Activated naive CD8-positive, alpha-beta T cell (primary cell): Measurements from ENCODE around the gene PRSS27.

Source experiments
- H3K27ac Mint-ChIP-seq: one replicate; pipeline ENCODE4 v1.8.0; 2021; ENCODE audit warnings: mixed read lengths
- H3K27me3 Mint-ChIP-seq: one replicate; pipeline ENCODE4 v1.8.0; 2021; ENCODE audit warnings: mixed read lengths
- H3K36me3 Mint-ChIP-seq: one replicate; pipeline ENCODE4 v1.8.0; 2021; ENCODE audit warnings: mixed read lengths
- H3K4me1 Mint-ChIP-seq: one replicate; pipeline ENCODE4 v1.8.0; 2021; ENCODE audit warnings: low read depth, mixed read lengths
- H3K4me3 Mint-ChIP-seq: one replicate; pipeline ENCODE4 v1.8.0; 2021; ENCODE audit warnings: mild to moderate bottlenecking, mixed read lengths
- H3K9me3 Mint-ChIP-seq: one replicate; pipeline ENCODE4 v1.8.0; 2021; ENCODE audit warnings: low read depth, mixed read lengths

PRSS27 gene

DNA sequence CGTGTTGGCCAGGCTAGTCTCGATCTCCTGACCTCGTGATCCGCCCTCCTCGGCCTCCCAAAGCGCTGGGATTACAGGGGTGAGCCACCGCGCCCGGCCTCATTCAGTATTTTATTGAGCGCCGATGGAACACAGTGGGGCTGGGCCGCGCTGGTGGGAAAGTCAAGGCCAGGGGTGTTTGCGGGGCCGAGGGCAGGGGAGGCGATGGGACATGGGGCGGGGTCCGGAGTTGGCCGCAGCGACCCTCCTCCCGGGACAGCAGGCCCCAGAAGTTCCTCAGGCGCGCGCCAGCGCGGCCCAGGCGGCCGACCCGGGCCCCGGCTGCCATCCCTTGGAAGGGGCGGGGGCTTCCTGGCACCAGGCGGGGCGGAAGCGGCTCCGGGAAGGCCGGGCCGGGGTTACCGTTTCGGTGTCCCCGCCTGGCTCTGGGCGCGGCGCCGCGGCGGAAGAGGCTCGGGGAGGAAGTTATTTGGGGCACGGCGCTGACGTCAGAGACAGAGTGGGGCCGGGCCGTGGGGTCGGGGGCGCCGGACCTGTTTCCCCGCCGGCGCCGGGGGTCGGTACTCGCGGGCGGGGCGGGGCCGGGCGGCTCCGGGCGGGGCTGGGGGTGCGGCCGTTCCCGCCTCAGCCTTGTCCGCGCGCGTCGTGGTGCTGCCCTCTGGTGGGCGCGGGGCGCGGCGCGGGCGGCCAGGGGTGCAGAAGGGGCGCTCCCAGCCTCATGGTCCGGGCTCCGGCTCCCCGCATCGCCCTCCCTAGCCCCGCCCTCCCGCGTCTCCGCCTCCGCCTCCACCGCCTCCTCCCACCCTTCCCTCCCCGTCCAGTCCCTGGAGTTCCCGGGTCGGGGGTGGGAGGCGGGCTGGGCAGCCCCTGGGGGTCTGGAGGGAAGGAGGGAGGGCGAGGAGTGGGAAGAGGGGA, 952 bp upstream of the PRSS27 start:
- H3K36me3 Mint-ChIP-seq = no peaks in the 10 kb centered on the region
- peak overlapping the region; percentile 76 for H3K4me3 Mint-ChIP-seq
- H3K27me3 Mint-ChIP-seq = peaks cover 9% of the 10 kb centered on the region
- H3K27ac Mint-ChIP-seq = peak overlapping the region; percentile 50
- peaks cover 1% of the 10 kb centered on the region for H3K4me1 Mint-ChIP-seq
- no peaks in the 10 kb centered on the region for H3K9me3 Mint-ChIP-seq

DNA sequence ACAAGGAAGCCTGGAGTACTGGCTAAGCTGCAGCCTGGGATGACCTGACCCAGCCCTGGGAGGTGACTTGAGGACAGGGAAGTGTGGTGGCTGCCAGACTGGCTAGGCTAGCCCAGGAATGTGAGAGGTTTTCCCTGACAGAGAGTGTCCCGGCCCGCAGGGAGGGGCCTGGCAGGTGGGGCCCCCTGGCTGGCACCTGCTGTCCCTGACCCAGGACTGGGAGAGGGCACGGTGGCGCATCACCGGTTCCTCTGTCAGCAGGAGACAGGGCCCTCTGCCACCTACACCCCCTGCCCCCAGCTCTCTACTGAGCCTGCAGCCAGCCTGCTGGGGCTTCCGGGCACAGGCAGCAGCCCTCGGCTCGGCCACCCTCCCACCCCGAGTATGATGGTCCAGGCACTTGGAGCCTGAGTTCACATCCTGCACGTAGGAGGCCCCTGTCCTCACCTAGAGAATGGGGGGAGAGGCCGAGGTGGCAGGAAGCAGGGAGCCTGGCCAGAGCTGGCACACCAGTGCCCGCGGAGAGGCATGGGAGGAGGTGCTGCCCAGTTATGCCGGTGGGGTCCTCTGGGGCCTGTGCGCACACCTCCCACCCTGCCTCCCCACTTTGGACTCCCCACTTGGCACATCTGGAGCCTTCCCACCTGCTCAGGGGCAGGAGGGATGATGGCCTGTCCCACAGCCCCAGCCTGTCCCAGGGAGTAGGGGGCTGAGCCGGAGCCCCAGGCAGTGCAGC, 528 bp downstream of the PRSS27 start:
- H3K4me1 Mint-ChIP-seq = peaks cover 6% of the 10 kb centered on the region
- no peaks in the 10 kb centered on the region for H3K9me3 Mint-ChIP-seq
- no peak overlapping the region for H3K27ac Mint-ChIP-seq
- H3K4me3 Mint-ChIP-seq = peak overlapping the region; percentile 10
- peaks cover 4% of the 10 kb centered on the region for H3K27me3 Mint-ChIP-seq
- no peaks in the 10 kb centered on the region for H3K36me3 Mint-ChIP-seq

DNA sequence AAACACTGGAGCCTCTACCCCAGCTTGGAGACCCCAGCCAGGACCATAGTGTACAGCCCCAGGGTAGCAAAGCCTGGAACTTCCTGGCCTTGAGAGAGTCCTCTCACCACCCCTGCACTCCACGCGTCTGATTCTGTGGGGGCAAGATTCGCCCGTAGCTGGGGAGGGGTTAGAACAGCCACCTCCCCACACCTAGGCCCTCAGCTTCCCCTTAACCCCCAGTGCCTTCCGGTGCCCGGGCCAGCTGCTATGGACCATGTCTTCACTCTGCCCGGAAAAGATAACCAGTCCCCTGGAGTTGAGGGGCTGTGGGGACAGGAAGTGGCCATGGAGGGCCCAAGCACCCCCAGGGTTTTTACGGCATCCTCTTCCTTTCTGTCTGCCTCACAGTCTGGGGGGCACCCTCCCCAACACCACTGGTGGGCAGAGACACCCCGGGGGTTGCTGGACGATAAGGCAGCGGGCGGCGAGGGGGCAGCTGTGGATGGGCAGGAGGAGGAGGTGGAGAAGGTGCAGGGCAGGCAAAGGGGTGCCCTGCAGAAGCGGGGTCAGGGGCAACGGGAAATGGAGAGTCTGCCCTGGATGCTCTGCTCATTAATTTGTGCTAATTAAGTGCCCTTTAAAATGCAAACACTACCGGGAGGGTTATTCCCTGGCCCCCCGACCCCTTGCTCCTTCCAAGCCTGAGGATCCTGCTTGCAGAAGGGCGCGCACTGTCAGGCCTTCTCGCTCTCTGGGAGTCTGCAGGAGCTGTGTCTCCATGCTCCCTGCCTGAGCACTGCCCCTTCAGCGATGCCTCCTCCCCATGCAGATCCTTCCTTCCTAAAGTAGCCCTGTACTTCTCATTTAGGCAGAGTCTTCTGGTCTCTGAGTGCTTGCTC, 2.4 kb downstream of the PRSS27 start:
- no peaks in the 10 kb centered on the region for H3K27me3 Mint-ChIP-seq
- no peaks in the 10 kb centered on the region for H3K9me3 Mint-ChIP-seq
- no peaks in the 10 kb centered on the region for H3K36me3 Mint-ChIP-seq
- H3K4me3 Mint-ChIP-seq = no peak overlapping the region
- H3K4me1 Mint-ChIP-seq = peaks cover 6% of the 10 kb centered on the region
- H3K27ac Mint-ChIP-seq = no peak overlapping the region

DNA sequence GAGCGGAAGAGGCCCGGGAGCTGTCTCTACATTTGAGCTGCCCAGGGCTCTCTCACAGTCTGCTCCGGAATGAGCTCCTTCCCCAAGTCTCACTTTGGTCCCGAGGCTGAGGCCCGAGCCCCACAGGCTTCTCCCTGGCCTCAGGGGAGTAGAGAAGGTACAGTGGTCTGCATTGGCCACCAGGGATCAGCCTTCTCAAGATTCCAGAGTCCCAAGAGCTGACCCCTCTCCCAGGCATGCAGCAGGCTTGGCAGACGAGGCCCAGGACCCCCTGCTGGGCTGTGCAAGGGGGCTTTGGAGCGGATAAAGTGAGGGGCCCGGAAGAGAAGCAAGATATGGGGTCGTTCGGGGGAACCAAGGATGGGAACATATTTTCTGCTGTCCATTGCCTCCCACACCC, 3.1 kb downstream of the PRSS27 start:
- Mint-ChIP-seq H3K27me3 (no peaks in the 10 kb centered on the region), H3K27ac (no peak overlapping the region), H3K36me3 (no peaks in the 10 kb centered on the region), H3K9me3 (no peaks in the 10 kb centered on the region), H3K4me3 (no peak overlapping the region), H3K4me1 (peaks cover 5% of the 10 kb centered on the region)

DNA sequence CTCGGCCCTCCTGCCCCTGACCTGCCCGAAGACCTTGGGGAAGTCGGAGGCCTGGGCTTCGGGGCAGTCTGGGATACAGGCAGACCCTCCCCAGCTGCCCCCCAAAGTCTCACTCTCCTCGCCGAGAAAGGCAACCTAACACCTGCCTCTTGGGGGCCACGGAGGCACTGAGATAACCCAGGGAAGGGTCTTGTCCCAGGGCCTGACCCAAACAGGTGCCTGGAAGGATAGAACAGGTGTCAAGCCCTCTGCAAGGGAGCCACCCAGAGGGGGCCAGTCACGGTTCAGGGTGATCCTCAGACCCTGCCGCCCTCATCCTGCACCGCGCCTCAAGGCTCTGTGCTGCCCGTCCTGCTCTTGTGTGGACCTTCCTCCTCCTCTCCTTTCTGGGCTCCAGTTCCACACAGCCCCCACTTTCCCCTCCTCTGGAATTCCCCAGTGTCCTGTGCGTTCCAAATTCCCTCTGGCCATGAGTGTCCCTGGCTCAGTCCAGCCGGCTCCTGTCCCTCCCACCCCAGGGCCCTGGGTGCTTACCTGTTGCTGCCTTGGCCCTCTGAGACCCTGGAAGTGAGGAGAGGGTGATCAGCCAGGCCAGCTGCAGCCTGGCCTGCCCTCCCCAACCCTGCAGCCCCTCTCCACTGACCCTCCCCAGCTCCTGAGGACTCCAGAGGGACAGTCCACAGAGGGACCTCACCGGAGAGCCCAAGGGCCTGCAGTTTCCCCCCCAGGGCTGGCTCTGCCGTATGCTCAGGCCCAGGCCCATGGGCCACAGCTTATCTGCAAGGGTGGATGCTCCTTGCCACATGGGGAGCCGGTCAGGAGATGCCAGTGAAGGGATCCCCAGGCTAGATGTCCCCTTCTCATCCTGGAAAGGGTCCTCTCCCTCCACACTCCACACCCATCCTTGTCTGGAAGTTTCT, 3.8 kb downstream of the PRSS27 start:
- Mint-ChIP-seq H3K9me3 (no peaks in the 10 kb centered on the region), H3K4me1 (peaks cover 5% of the 10 kb centered on the region), H3K36me3 (no peaks in the 10 kb centered on the region), H3K27me3 (no peaks in the 10 kb centered on the region), H3K27ac (no peak overlapping the region), H3K4me3 (no peak overlapping the region)

DNA sequence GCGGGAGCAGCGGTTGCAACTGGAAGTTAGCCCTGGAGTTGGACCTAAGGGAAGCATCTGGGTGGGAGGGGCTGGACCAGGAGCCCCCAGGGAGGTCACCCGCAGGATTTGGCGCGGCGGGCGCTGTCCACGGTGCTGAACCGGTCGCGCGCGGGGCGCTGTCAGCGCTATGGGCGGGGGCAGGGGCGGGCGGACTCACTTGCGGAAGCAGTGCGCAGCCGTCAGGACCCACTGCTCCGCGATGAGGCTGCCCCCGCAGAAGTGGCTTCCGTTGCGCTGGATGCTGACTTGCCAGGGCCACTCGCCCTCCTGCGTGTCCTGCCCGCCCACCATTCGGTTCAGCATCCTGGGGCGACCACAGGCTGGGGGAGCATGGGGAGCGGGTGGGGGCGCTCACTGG, 4.5 kb downstream of the PRSS27 start:
- Mint-ChIP-seq H3K9me3 (no peaks in the 10 kb centered on the region), H3K36me3 (no peaks in the 10 kb centered on the region), H3K27ac (no peak overlapping the region), H3K27me3 (no peaks in the 10 kb centered on the region), H3K4me3 (no peak overlapping the region), H3K4me1 (peaks cover 5% of the 10 kb centered on the region)

DNA sequence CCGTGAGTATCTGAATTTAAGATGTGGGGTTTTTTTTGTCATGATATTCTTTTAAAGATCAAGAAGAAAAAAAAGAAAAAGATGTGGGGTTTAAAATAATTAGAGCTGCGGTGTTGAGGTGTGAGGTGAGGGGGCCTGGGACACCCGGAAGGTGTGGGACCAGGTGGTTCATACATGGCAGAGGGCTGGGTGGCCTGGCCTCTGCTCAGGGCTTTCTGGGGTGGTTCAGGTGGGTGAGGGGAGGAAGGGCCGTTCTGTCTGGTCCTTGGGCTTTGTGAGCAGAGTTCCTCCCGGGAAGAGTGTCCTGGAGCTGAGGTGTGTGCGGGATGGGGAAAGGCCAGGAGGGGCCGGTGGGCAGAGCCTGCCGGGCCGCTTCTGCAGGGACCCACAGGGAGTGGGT, 5.0 kb downstream of the PRSS27 start:
- Mint-ChIP-seq H3K36me3 (no peaks in the 10 kb centered on the region), H3K4me1 (peaks cover 5% of the 10 kb centered on the region), H3K9me3 (no peaks in the 10 kb centered on the region), H3K4me3 (peak overlapping the region; percentile 7), H3K27me3 (no peaks in the 10 kb centered on the region), H3K27ac (peak overlapping the region; percentile 16)

DNA sequence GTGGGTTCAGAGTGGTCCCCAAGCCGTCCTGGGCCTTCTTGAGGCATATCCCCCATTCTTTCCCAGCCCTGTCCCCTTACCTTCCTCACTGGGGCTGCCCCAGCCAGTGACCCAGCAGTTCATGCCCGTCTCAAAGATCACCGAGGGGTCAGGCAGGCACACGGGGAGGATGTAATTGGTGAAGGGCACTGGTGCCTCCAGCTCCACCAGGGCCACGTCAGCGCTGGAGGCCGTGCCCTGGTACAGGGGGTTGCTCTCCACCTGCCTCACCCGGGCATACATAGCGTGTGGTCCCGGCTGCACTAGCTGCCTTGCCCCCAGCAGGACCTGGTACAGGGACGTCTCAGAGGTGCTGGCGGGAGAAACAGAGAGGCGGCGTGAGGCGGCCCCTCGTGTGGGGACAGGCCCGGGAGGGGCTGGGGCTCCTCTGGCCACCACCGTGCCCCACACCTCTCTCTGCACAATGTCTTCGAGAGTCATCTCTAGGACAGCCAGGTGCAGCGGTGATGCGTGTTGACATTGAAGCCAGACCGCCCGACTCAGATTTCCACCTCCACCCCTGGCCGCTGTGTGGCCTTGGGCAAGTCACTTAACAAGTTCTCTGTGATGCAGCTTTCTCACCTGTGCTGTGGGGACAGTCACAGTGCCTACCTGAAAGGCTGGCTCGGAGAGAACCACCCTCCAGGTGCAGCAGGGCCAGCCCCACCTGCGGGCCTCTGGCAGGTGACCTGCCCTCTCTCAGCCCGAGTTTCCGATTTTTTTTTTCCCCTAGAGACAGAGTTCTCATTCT, 5.8 kb downstream of the PRSS27 start:
- Mint-ChIP-seq H3K9me3 (no peaks in the 10 kb centered on the region), H3K4me1 (peaks cover 5% of the 10 kb centered on the region), H3K27ac (no peak overlapping the region), H3K36me3 (no peaks in the 10 kb centered on the region), H3K4me3 (no peak overlapping the region), H3K27me3 (no peaks in the 10 kb centered on the region)

DNA sequence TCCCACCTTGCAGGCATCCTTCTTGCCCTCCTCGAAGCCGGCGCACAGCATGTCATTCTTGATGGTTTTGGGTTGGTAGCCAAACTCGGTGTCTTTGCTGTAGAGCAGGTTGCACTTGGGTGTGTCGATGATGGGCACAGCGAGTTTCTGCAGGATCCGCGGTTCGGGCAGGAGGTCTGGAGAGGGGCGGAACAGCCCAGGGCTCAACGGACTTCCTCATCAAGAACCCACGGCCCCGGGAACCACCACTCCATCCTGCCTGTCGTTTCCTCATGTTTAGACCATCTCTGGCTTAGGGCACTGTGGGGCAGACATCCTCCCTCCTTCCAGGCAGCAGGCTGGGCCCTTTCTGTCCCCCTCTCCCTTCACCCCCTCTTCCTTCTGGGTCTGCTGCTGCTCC, 6.5 kb downstream of the PRSS27 start:
- H3K9me3 Mint-ChIP-seq = no peaks in the 10 kb centered on the region
- peaks cover 5% of the 10 kb centered on the region for H3K4me1 Mint-ChIP-seq
- no peaks in the 10 kb centered on the region for H3K27me3 Mint-ChIP-seq
- H3K4me3 Mint-ChIP-seq = no peak overlapping the region
- H3K36me3 Mint-ChIP-seq = no peaks in the 10 kb centered on the region
- H3K27ac Mint-ChIP-seq = peak overlapping the region; percentile 22

DNA sequence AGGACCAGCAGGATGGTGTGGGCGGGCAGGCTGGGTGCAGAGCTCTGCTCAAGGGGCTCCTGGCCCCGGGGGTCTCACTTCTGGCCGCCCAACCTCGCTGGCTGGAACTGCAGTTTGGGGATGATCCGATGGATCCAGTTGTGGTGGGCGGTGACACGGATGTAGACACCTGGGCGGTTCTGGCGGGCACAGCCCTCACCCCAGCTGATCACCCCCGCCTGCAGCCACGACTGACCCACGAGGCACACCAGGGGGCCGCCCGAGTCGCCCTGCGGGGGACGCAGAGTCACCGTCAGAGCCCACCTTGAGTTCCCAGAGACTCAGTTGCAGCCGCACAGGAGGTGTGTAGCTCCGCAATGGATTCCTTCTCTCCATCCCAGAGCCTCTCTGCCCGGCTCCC, 7.5 kb downstream of the PRSS27 start:
- Mint-ChIP-seq H3K36me3 (no peaks in the 10 kb centered on the region), H3K9me3 (no peaks in the 10 kb centered on the region), H3K4me3 (no peak overlapping the region), H3K27ac (no peak overlapping the region), H3K27me3 (no peaks in the 10 kb centered on the region), H3K4me1 (peaks cover 5% of the 10 kb centered on the region)

DNA sequence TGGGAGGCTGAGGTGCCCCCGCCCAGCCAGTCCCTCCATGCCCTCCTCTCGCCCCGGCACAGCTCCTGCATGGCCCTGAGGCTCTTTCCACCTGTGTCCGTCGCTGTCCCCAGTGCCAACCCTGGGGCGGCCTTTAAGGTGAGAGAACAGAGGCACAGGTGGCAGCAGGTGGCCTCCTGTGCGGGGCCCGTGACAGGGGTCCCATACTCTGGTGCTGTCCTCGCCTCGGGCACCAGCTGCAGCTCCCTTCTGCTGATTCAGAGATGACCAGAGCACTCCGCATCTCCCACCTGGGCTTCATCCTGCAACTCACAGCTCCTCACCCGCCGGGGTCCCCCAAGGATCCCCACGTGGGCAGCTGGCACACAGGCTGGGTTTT, 8.0 kb downstream of the PRSS27 start:
- Mint-ChIP-seq H3K27ac (no peak overlapping the region), H3K4me1 (peaks cover 5% of the 10 kb centered on the region), H3K27me3 (no peaks in the 10 kb centered on the region), H3K4me3 (no peak overlapping the region), H3K36me3 (no peaks in the 10 kb centered on the region), H3K9me3 (no peaks in the 10 kb centered on the region)

DNA sequence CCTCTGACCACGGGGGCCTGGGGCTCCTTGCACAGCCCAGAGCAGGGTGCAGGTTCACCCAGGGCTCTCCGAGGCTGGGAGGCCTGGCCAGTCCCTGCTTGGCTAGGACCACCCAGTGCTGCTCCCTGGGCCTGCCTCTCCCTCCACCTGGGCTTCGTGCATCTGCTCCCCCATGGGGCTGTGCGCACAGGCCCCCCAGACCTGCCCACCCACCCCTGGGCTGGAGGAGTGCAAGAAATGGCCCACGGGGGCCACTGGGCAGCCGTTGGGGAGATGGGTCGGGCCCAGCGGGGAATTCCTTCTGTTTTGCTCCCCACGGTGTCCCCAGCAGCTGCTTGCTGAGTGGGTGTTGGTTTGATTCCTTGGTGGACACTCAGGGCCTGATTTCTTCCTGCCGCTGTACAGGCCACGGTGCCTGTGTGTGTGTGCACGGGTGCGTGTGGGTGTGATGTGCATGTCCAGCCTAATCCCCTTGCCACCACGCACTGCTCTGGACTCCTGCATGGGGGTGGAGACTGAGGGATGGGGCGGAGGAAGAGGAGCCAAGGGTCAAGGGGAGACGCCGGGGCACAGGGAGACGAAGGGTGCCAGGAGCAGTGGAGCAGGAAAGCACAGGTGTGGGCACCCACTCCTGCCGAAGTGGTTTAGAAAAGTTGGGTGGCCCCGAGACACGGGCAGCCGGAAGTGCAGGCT, 8.5 kb downstream of the PRSS27 start:
- Mint-ChIP-seq H3K9me3 (no peaks in the 10 kb centered on the region), H3K36me3 (no peaks in the 10 kb centered on the region), H3K4me1 (peaks cover 5% of the 10 kb centered on the region), H3K27ac (no peak overlapping the region), H3K4me3 (no peak overlapping the region), H3K27me3 (no peaks in the 10 kb centered on the region)

DNA sequence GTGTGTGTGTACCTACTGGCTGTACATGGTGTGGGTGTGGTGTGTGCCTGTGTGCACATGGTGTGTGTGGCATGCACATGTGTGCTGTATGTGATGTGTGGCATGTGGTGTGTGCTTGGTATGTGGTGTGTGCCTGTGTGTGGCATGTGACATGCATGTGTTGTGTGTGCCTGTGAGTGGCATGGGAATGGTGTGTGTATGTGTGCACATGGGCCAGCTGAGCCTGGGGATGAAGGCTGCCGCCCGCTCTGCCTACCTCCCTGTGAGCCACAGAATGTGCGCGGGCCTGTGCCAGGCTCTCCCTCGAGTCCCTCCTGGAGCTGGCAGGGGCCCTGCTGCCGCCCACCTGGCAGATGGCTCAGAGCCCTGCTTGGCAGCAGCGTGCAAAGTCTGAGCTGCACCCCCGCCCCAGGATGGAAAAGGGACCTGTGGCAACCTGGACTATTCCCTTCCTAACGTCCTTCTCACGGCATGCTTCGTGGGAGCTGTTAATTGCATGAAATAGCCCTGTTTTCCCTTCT, 9.3 kb downstream of the PRSS27 start:
- no peaks in the 10 kb centered on the region for H3K36me3 Mint-ChIP-seq
- H3K27ac Mint-ChIP-seq = no peak overlapping the region
- peaks cover 4% of the 10 kb centered on the region for H3K4me1 Mint-ChIP-seq
- H3K27me3 Mint-ChIP-seq = no peaks in the 10 kb centered on the region
- no peaks in the 10 kb centered on the region for H3K9me3 Mint-ChIP-seq
- no peak overlapping the region for H3K4me3 Mint-ChIP-seq
